ENCODE results near the gene SLC8A2.

DNA sequence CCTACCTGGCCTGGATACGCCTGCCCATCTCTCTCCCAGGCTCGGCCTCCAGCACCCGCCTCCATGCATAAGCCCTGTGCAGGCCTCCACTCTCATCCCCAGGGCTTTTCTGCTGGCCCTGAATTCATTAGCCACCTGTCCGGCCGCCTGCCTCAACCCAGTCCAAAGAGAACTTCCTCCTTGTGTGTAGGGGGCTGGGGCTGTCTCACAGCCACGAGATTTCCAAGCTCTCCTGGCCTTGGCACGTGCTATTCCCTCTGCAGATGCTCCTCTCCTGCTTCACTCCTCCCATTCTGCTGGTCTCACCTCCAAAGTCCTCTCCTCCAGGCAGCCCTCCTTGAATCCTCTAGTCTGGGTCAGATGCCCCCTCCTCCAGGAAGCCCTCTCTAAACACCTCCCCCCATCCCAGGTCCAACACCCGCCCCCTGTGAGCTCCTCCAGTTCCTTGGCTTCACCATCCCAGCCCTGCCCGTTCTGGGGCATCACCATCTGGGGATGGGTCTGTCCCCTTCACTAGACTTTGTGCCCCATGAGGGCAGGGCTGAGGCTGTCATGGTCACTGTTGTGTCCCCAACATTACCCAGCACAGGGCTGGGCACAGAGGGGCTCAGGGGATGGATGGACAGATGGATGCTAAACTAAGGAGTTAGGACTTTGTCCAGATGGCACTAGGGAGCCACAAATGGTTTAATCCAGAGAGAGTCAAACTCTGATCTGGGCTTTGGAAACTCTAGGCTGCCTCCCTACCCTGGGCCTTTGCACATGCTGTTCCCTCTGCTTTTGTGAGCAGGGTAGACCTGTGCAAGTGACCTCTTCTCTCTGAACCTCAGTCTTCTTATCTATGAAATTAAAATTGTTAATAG lies 67.1 kb downstream of the SLC8A2 start:
- TF ChIP-seq, protein P1, sequence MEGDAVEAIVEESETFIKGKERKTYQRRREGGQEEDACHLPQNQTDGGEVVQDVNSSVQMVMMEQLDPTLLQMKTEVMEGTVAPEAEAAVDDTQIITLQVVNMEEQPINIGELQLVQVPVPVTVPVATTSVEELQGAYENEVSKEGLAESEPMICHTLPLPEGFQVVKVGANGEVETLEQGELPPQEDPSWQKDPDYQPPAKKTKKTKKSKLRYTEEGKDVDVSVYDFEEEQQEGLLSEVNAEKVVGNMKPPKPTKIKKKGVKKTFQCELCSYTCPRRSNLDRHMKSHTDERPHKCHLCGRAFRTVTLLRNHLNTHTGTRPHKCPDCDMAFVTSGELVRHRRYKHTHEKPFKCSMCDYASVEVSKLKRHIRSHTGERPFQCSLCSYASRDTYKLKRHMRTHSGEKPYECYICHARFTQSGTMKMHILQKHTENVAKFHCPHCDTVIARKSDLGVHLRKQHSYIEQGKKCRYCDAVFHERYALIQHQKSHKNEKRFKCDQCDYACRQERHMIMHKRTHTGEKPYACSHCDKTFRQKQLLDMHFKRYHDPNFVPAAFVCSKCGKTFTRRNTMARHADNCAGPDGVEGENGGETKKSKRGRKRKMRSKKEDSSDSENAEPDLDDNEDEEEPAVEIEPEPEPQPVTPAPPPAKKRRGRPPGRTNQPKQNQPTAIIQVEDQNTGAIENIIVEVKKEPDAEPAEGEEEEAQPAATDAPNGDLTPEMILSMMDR (IDR thresholded peaks at IDR 0.05): no peak
- no peak for TF ChIP-seq ZFX (IDR thresholded peaks at IDR 0.05; ENCODE audit: borderline replicate concordance)

All from 22Rv1 (cell line).